HL-60/S4 treated with phorbol 12-myristate 13-acetate at 8.2 ng/mL for 4 days and 3 days (cell line): Measurements from ENCODE around the gene PKDCC.

Source experiments
- in situ Hi-C: fragments of 300-500 bp; cut with MboI; formaldehyde crosslinking; loops from 2 replicates; pipeline ENCODE4 v1.15.0; 2022; ENCODE audit warnings: low sequenced_read_pairs

Gene PKDCC

DNA sequence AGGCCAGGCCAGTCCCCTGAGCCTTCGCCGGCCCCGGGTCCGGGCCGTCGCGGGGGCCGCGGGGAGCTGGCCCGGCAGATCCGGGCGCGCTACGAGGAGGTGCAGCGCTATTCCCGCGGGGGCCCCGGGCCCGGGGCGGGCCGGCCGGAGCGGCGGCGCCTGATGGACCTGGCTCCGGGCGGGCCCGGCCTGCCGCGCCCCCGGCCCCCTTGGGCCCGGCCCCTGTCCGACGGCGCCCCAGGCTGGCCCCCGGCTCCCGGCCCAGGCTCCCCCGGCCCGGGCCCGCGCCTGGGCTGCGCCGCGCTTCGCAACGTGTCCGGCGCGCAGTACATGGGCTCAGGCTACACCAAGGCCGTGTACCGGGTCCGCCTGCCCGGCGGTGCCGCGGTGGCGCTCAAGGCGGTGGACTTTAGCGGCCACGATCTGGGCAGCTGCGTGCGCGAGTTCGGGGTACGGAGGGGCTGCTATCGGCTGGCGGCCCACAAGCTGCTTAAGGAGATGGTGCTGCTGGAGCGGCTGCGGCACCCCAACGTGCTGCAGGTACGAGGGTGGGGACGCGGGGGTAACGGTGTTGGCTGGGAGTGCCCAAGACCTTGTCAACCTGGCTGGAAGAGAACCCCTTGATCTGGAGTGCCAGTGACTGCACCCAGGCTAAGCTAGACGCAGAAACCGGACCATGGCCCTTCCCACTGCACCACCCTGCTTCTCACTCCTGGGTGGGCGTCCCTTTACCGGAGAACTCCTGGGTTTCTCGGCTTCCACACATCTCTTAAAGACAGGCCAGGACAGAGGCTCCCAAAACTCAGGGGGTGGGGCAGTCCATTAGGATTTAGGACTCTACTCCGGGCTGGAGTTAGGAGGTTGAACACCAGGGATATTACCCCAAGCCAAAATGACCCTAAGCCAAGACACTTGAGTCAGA lies 739 bp downstream of the PKDCC start:
- in situ Hi-C loops, result no loop called here

- in situ Hi-C loops, result no loop called here
Measured at GRCh38 chr2:42049221-42050009, 1.6 kb downstream of the PKDCC start.

- in situ Hi-C loops, result no loop called here
Measured at GRCh38 chr2:42050010-42050702, 2.3 kb downstream of the PKDCC start.

- in situ Hi-C loops, result no loop called here
Measured at GRCh38 chr2:42050703-42051542, 3.1 kb downstream of the PKDCC start.

GRCh38 chr2:42051543-42052235 lies 3.9 kb downstream of the PKDCC start:
- in situ Hi-C loops, result no loop called here

DNA sequence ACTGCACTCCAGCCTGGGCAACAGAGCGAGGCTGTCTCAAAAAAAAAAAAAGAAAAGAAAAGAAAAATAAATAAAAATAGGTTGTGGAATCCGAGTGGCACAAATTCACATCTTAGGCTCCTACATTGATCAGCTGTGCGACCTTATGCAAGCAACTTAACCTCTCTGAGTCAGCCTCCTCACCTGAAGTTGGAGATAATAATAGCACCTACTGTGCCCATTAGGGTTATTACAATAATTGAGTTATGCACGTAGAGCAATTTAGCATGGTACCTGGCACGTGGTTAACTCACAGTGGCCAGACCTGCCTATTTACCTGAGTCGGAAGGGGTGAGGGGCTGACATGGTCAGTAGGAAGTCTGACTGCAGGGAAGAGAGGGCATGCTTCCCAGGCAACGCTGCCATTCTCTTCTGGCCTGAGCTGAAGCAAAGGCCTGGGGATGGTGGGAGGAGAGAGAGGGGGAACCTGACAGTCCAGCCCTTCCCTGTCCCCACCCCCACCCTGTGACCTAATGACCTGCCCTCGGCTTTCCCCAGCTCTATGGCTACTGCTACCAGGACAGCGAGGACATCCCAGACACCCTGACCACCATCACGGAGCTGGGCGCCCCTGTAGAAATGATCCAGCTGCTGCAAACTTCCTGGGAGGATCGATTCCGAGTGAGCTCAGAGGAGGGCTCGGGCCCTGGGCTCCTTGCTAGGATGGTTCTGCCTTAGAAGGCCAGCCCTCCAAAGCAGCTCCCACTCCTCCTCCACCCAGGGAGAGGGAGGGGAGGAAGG lies 5.1 kb downstream of the PKDCC start:
- in situ Hi-C loops, result no loop called here

- in situ Hi-C loops, result no loop called here
Measured at GRCh38 chr2:42053482-42053790, 5.6 kb downstream of the PKDCC start.

- in situ Hi-C loops, result no loop called here
Measured at GRCh38 chr2:42053791-42054701, 6.2 kb downstream of the PKDCC start.

DNA sequence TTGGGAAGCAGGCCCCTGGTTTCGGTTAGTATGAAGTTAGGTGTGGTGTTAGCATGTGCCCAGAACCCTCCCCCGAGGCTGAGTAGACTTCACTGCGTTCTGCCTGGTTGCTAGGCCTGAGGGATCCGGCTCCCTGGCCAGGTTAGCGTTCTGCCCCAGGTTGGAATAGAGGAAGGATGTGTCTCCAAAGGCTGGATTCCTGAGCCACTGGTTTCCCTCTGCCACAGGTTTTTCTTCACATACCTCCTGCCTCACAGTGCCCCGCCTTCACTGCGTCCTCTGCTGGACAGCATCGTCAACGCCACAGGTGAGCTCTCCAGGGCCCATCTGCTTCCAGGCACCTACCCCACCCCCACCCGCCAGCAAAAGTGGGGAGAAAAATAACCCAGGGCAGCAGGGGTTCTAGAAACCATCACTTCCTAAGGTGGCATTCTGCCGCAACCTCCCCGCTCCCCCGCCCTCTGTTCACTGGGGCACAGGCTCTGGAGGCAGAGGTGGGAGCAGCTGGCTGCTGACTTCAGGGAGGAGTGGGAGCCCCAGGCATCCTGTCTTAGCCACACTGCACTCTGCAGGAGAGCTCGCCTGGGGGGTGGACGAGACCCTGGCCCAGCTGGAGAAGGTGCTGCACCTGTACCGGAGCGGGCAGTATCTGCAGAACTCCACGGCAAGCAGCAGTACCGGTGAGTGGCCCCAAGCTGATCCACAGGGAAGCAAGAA lies 7.1 kb downstream of the PKDCC start:
- in situ Hi-C loops, result no loop called here

DNA sequence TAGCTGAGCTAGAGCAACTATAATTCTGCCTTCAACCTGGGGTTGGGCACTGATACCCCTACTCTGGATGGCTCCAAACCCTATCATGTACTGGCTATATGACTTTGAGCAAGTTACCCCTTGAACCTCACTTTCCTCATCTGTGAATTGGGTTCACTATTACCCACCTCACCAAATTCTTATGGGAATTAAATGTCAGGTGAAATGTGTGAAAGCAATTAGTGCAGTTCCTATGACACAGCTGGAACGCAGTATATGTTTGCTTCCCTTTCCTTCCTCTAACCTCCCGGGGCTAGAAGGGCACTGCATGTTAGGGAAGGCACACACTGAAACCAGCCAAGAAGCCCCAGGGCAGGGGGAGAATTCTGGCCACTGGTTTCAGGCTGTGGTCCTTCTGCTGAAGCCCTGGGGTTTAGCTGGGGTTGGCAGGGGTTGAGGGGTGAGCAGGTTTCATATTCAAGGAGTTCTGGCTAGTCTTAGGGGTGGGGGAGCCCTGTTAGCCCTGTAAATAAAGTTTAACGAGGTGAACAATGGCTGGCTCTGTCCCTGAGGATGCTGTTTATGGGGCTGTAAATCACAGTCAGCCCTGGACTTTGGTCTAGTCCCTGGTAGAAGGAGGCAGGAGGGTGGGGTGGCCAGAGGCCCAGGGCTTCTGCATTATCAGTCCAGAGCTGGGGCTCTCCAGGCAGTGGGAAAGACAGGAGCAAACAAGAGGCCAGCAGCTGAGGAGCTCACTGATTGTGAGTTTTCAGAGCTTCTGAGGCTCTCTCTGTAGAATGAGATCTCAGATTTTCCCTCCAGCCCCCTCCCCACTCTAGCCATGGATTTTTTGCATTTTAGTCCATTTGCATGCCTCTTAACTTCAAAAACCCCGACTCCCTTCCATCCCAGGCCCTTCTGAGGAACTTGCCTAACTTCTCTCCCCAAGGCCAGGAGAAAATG lies 8.0 kb downstream of the PKDCC start:
- in situ Hi-C loops, result no loop called here

DNA sequence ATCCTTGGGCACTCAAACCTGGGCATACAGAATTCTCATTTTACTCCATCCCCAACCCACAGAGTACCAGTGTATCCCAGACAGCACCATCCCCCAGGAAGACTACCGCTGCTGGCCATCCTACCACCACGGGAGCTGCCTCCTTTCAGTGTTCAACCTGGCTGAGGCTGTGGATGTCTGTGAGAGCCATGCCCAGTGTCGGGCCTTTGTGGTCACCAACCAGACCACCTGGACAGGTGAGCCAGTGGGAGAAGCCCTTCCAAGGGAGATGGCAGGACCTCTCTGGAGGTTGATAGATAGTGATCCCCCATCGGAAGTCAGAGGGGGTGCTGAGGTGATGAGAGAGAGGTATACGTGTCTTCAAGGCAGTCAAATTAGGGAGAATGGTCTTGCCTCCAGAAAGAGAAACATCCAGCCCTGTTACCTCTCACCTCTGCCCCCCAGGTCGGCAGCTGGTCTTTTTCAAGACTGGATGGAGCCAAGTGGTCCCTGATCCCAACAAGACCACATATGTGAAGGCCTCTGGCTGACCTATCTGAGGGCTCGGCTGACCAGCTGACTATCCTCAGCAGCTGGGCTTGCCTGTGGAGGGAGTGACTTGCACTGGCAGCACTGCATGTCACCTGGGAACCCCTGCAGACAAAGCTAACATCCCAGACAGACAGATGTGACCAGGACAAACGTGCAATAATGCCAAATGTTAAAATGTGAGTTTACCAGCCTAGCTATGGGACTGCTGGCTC lies 9.5 kb downstream of the PKDCC start:
- in situ Hi-C loops, result no loop called here

- in situ Hi-C loops, result no loop called here
Measured at GRCh38 chr2:42057902-42058450, 10.2 kb downstream of the PKDCC start.

GRCh38 chr2:42059261-42059898 lies 11.6 kb downstream of the PKDCC start:
- in situ Hi-C loops, result no loop called here

DNA sequence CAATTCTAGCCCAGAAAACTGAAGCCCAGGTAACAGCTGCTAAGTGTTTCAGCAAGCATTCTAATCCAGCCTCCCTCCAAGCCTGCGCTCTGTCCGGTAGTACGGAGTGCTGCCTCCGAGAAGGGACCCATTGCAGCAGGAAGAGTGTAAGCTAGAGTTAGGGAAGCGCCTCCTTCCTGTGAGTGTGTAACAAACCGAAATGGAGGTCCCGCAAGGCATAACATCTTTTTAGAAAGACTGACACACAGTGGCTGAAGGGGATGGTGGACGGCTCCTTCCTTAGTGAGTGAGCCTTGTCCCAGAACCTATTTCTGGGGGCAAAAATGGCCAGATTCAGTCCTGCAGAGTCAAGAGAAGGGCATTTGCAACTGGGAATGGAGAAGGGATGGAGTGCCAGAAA lies 12.2 kb downstream of the PKDCC start:
- in situ Hi-C loops, result no loop called here
